ENCODE data around the gene CHPF.

CHPF gene

GRCh38 chr2:219512524-219513216, 30.9 kb downstream of the CHPF start:
- DNase-seq (ENCODE audit: low read depth) = no peak

- DNase-seq (ENCODE audit: low read depth) = no peak
Observed at GRCh38 chr2:219511547-219512325, 31.9 kb downstream of the CHPF start.

GRCh38 chr2:219510512-219511135, 33.0 kb downstream of the CHPF start:
- DNase-seq (ENCODE audit: low read depth) = no peak

- no peak for DNase-seq (ENCODE audit: low read depth)
Observed at GRCh38 chr2:219509780-219510511, 33.7 kb downstream of the CHPF start.

- no peak for DNase-seq (ENCODE audit: low read depth)
Observed at GRCh38 chr2:219508971-219509779, 34.4 kb downstream of the CHPF start.

- DNase-seq (ENCODE audit: low read depth) = no peak
Observed at GRCh38 chr2:219508444-219508734, 35.2 kb downstream of the CHPF start.

GRCh38 chr2:219507581-219508443, 35.8 kb downstream of the CHPF start:
- DNase-seq (ENCODE audit: low read depth) = no peak

- no peak for DNase-seq (ENCODE audit: low read depth)
Observed at GRCh38 chr2:219506802-219507526, 36.6 kb downstream of the CHPF start.

GRCh38 chr2:219506153-219506801, 37.3 kb downstream of the CHPF start:
- no peak for DNase-seq (ENCODE audit: low read depth)

GRCh38 chr2:219505585-219505984, 38.0 kb downstream of the CHPF start:
- no peak for DNase-seq (ENCODE audit: low read depth)

GRCh38 chr2:219502618-219503017, 41.0 kb downstream of the CHPF start:
- no peak for DNase-seq (ENCODE audit: low read depth)

GRCh38 chr2:219501849-219502248, 41.8 kb downstream of the CHPF start:
- DNase-seq (ENCODE audit: low read depth) = no peak

- no peak for DNase-seq (ENCODE audit: low read depth)
Observed at GRCh38 chr2:219500135-219500534, 43.5 kb downstream of the CHPF start.

- DNase-seq (ENCODE audit: low read depth) = no peak
Observed at GRCh38 chr2:219499555-219499954, 44.1 kb downstream of the CHPF start.

GRCh38 chr2:219499058-219499307, 44.6 kb downstream of the CHPF start:
- no peak for DNase-seq (ENCODE audit: low read depth)

- peak; percentile 87 for DNase-seq (ENCODE audit: low read depth)
Observed at GRCh38 chr2:219498280-219499057, 45.1 kb downstream of the CHPF start, which contains the start of gene GMPPA. Gene GMPPA (plus strand): TSS chr2:219498891. CDS start chr2:219499976, 1,085 bp downstream.

GRCh38 chr2:219497495-219498279, 45.9 kb downstream of the CHPF start:
- no peak for DNase-seq (ENCODE audit: low read depth)

GRCh38 chr2:219496825-219497494, 46.6 kb downstream of the CHPF start:
- no peak for DNase-seq (ENCODE audit: low read depth)

Data from stimulated activated CD4-positive, alpha-beta T cell treated with anti-CD3 and anti-CD28 coated beads, Interleukin-2, amount 100 ng/mL, for 4 hours (primary cell).